MM.1S (cell line): ENCODE results near the gene TBX18.

Experiments
- DNase-seq: peaks from one replicate; pipeline ENCODE4 v3.0.0-alpha.2; 2015
- H2AFZ ChIP-seq: fragments of 300-600 bp; sonication (generic); 2 replicates; pipeline ENCODE4 v1.6.0; 2016; ENCODE audit warnings: antibody characterized with exemption, low read length
- H3F3A ChIP-seq: fragments of 300-600 bp; sonication (generic); 2 replicates; pipeline ENCODE4 v1.6.1; 2016; ENCODE audit warnings: mild to moderate bottlenecking, antibody characterized with exemption, low read length, moderate library complexity, mixed read lengths; ENCODE audit not compliant: insufficient read depth
- H3K27ac ChIP-seq: fragments of 300-600 bp; sonication (generic); 2 replicates; pipeline ENCODE4 v1.5.1; 2016; ENCODE audit warnings: mild to moderate bottlenecking, low read length
- H3K27me3 ChIP-seq: fragments of 300-600 bp; sonication (generic); replicated peaks from 2 replicates; pipeline ENCODE4 v1.6.0; 2016; ENCODE audit warnings: low read length; ENCODE audit not compliant: insufficient read depth
- H3K36me3 ChIP-seq: fragments of 300-600 bp; sonication (generic); replicated peaks from 2 replicates; pipeline ENCODE4 v1.6.1; 2016; ENCODE audit warnings: mild to moderate bottlenecking, low read length, mixed read lengths; ENCODE audit not compliant: insufficient read depth
- H3K4me1 ChIP-seq: fragments of 300-600 bp; sonication (generic); 2 replicates; pipeline ENCODE4 v1.6.1; 2016; ENCODE audit warnings: low read length, mixed read lengths
- H3K4me2 ChIP-seq: fragments of 300-600 bp; sonication (generic); 2 replicates; pipeline ENCODE4 v1.6.0; 2016; ENCODE audit warnings: low read depth, low read length
- H3K4me3 ChIP-seq: fragments of 300-600 bp; sonication (generic); 2 replicates; pipeline ENCODE4 v1.5.1; 2016; ENCODE audit warnings: low read length, mixed read lengths
- H3K79me2 ChIP-seq: fragments of 300-600 bp; sonication (generic); 2 replicates; pipeline ENCODE4 v1.6.1; 2016; ENCODE audit warnings: mixed run types, low read length, mixed read lengths
- H3K9ac ChIP-seq: fragments of 300-600 bp; sonication (generic); 2 replicates; pipeline ENCODE4 v1.6.1; 2016; ENCODE audit warnings: low read length, mixed read lengths
- H3K9me2 ChIP-seq: fragments of 300-600 bp; sonication (generic); replicated peaks from 2 replicates; pipeline ENCODE4 v1.6.1; 2016; ENCODE audit warnings: mild to moderate bottlenecking, low read length, mixed read lengths; ENCODE audit not compliant: insufficient read depth
- H3K9me3 ChIP-seq: fragments of 300-600 bp; sonication (generic); replicated peaks from 2 replicates; pipeline ENCODE4 v1.6.1; 2016; ENCODE audit warnings: mild to moderate bottlenecking, low read length, mixed read lengths; ENCODE audit not compliant: insufficient read depth
- H4K20me1 ChIP-seq: fragments of 300-600 bp; sonication (generic); 2 replicates; pipeline ENCODE4 v1.6.1; 2016; ENCODE audit warnings: mild to moderate bottlenecking, low read length, moderate library complexity, mixed read lengths; ENCODE audit not compliant: insufficient read depth
- CTCF ChIP-seq: fragments of 300-600 bp; sonication (generic); IDR thresholded peaks from 2 replicates; pipeline ENCODE4 v1.5.1; 2016; ENCODE audit warnings: antibody characterized with exemption, low read length, mixed read lengths
- EZH2 ChIP-seq: fragments of 300-600 bp; sonication (generic); optimal IDR thresholded peaks from 2 replicates; pipeline ENCODE3; 2017; ENCODE audit warnings: low read depth, mild to moderate bottlenecking, antibody characterized with exemption, low read length, mixed read lengths
- EZH2phosphoT487 ChIP-seq: fragments of 300-600 bp; sonication (generic); IDR thresholded peaks from 2 replicates; pipeline ENCODE4 v1.6.1; 2018; ENCODE audit warnings: antibody characterized with exemption, low read length

Gene TBX18

GRCh38 chr6:84756466-84756865 is 7.9 kb downstream of the TBX18 start:
- no peak overlapping the region for H3K4me2 ChIP-seq
- no peak overlapping the region for H2AFZ ChIP-seq
- no peaks in the 10 kb centered on the region for H3K27me3 ChIP-seq
- H3F3A ChIP-seq: no peaks in the 10 kb centered on the region
- H3K4me1 ChIP-seq: no peaks in the 10 kb centered on the region
- no peak overlapping the region for H3K4me3 ChIP-seq
- no peaks in the 10 kb centered on the region for H3K79me2 ChIP-seq
- H3K9ac ChIP-seq: no peak overlapping the region
- no peak for TF ChIP-seq CTCF
- no peak for TF ChIP-seq EZH2
- no peak for TF ChIP-seq EZH2phosphoT487
- no peak for DNase-seq
- H3K27ac ChIP-seq: no peak overlapping the region
- H3K36me3 ChIP-seq: no peaks in the 10 kb centered on the region
- H3K9me3 ChIP-seq: no peaks in the 10 kb centered on the region
- no peaks in the 10 kb centered on the region for H3K9me2 ChIP-seq
- H4K20me1 ChIP-seq: no peaks in the 10 kb centered on the region

GRCh38 chr6:84753173-84753572 is 11.2 kb downstream of the TBX18 start:
- H3K27me3 ChIP-seq: no peaks in the 10 kb centered on the region
- no peaks in the 10 kb centered on the region for H3K79me2 ChIP-seq
- no peaks in the 10 kb centered on the region for H3K9me3 ChIP-seq
- no peak overlapping the region for H3K4me3 ChIP-seq
- no peak overlapping the region for H3K27ac ChIP-seq
- no peaks in the 10 kb centered on the region for H3K36me3 ChIP-seq
- no peaks in the 10 kb centered on the region for H3K9me2 ChIP-seq
- TF ChIP-seq CTCF (no peak), EZH2phosphoT487 (no peak), EZH2 (no peak)
- H3F3A ChIP-seq: no peaks in the 10 kb centered on the region
- no peak overlapping the region for H3K4me2 ChIP-seq
- no peak overlapping the region for H3K9ac ChIP-seq
- no peaks in the 10 kb centered on the region for H3K4me1 ChIP-seq
- DNase-seq: no peak
- no peak overlapping the region for H2AFZ ChIP-seq
- H4K20me1 ChIP-seq: no peaks in the 10 kb centered on the region

- H3F3A ChIP-seq: no peaks in the 10 kb centered on the region
- no peaks in the 10 kb centered on the region for H3K27me3 ChIP-seq
- H3K4me3 ChIP-seq: no peak overlapping the region
- no peak overlapping the region for H3K27ac ChIP-seq
- no peaks in the 10 kb centered on the region for H4K20me1 ChIP-seq
- H3K9me3 ChIP-seq: no peaks in the 10 kb centered on the region
- TF ChIP-seq EZH2 (no peak), CTCF (no peak), EZH2phosphoT487 (no peak)
- no peak overlapping the region for H2AFZ ChIP-seq
- no peaks in the 10 kb centered on the region for H3K79me2 ChIP-seq
- no peak for DNase-seq
- no peaks in the 10 kb centered on the region for H3K9me2 ChIP-seq
- H3K36me3 ChIP-seq: no peaks in the 10 kb centered on the region
- H3K4me1 ChIP-seq: no peaks in the 10 kb centered on the region
- H3K9ac ChIP-seq: no peak overlapping the region
- H3K4me2 ChIP-seq: no peak overlapping the region
Measured at GRCh38 chr6:84752118-84752850, 12.1 kb downstream of the TBX18 start.
